Natural killer cell (primary cell): ENCODE measurements around the gene PTPRCAP. TPM values are rescaled to one million over a fixed set of nuclear protein-coding genes. Genes with fewer than 3 reads are reported as not detected.

ENCODE experiments used
- ATAC-seq, 3 donors: fragments of 150-1000 bp in 2 of 3; fragments of 200-7000 bp in 1 of 3; cut with Tn5 transposase; 1 replicate in 1 of 3; 2 replicates in 2 of 3; pipeline ENCODE4 v1.10.0; 2021; ENCODE audit warnings: mild to moderate bottlenecking in 2 of 3, moderate library complexity in 2 of 3
- DNase-seq, 2 donors: peaks; one replicate each; pipeline versions ENCODE4 v3.0.0 to v3.0.0-alpha.2; 2013 to 2021; ENCODE audit warnings: mixed read lengths in 1 of 2
- H3K27ac ChIP-seq: one replicate; pipeline ENCODE4 v1.5.1; 2013; ENCODE audit warnings: mild to moderate bottlenecking, low read length
- H3K27me3 ChIP-seq: one replicate; pipeline ENCODE4 v1.6.1; 2013; ENCODE audit warnings: low read length; ENCODE audit not compliant: control insufficient read depth, insufficient read depth
- H3K36me3 ChIP-seq: one replicate; pipeline ENCODE4 v1.6.1; 2013; ENCODE audit warnings: low read length; ENCODE audit not compliant: control insufficient read depth, insufficient read depth
- H3K4me1 ChIP-seq: one replicate; pipeline ENCODE4 v1.6.1; 2013; ENCODE audit warnings: low read length; ENCODE audit not compliant: control insufficient read depth, insufficient read depth
- H3K4me3 ChIP-seq: one replicate; pipeline ENCODE4 v1.5.1; 2013; ENCODE audit warnings: low read length
- H3K9me3 ChIP-seq: one replicate; pipeline ENCODE4 v1.6.1; 2013; ENCODE audit warnings: low read length; ENCODE audit not compliant: control insufficient read depth, insufficient read depth
- H3K27ac Mint-ChIP-seq, 2 donors: one replicate each; pipeline ENCODE4 v1.8.0; 2022; ENCODE audit warnings: mild to moderate bottlenecking in 2 of 2, mixed read lengths in 2 of 2, moderate library complexity in 1 of 2
- H3K27me3 Mint-ChIP-seq, 2 donors: one replicate each; pipeline ENCODE4 v1.8.0; 2022; ENCODE audit warnings: low read depth in 2 of 2, mixed read lengths in 2 of 2
- H3K36me3 Mint-ChIP-seq: one replicate; pipeline ENCODE4 v1.8.0; 2022; ENCODE audit warnings: mixed read lengths
- H3K4me1 Mint-ChIP-seq, 2 donors: one replicate each; pipeline ENCODE4 v1.8.0; 2022; ENCODE audit warnings: mixed read lengths in 2 of 2
- H3K4me3 Mint-ChIP-seq: one replicate; pipeline ENCODE4 v1.8.0; 2022; ENCODE audit warnings: mild to moderate bottlenecking, moderate library complexity, mixed read lengths
- H3K9me3 Mint-ChIP-seq, 2 donors: one replicate each; pipeline ENCODE4 v1.8.0; 2022; ENCODE audit warnings: mixed read lengths in 2 of 2
- CTCF ChIP-seq: fragments of 200-600 bp; IDR thresholded peaks from one replicate; pipeline ENCODE4 v1.8.0; 2022; ENCODE audit warnings: antibody characterized with exemption
- WGBS: methylation state at CpG from one replicate; pipeline ENCODE4 v1.1.7; 2013; ENCODE audit warnings: missing lambda C conversion rate; ENCODE audit not compliant: insufficient coverage; 5-methylcytosine and 5-hydroxymethylcytosine counted together
- intact Hi-C: fragments of 100-400 bp; cut with micrococcal nuclease; formaldehyde crosslinking; loops from one replicate; pipeline ENCODE4 v1.14.2; 2022
- total RNA-seq, 4 donors: library from RNA; stranded (reverse); fragments of 120-200 nt in 1 of 4; gene quantifications; one replicate each; pipeline versions ENCODE4 v1.2.3 to v1.2.4, GENCODE V29; 2013 to 2022

Gene PTPRCAP
- total RNA-seq, 3 donors from 2014 or later (not counting 1 experiment from before 2014, with no cell fraction given), result 240 to 301 (median 269) TPM

- H3K4me1 Mint-ChIP-seq, result peaks cover 0 to 5% of the 10 kb centered on the region in 2 donors
- peaks cover 10% of the 10 kb centered on the region for H3K4me1 ChIP-seq
- H3K36me3 ChIP-seq, result no peaks in the 10 kb centered on the region
- DNase-seq, result no peak
- H3K9me3 ChIP-seq, result no peaks in the 10 kb centered on the region
- intact Hi-C loops, result no loop called here
- peaks cover 0 to 3% of the 10 kb centered on the region in 2 donors for H3K27me3 Mint-ChIP-seq
- H3K27ac Mint-ChIP-seq, result no peak overlapping the region
- ATAC-seq, result no peak
- H3K36me3 Mint-ChIP-seq, result no peaks in the 10 kb centered on the region
- H3K27ac ChIP-seq, result no peak overlapping the region
- H3K4me3 ChIP-seq, result no peak overlapping the region
- H3K27me3 ChIP-seq, result no peaks in the 10 kb centered on the region
- TF ChIP-seq CTCF, result no peak
- H3K9me3 Mint-ChIP-seq, result no peaks in the 10 kb centered on the region
- H3K4me3 Mint-ChIP-seq, result no peak overlapping the region
- WGBS, result 96% methylated on average over 19 of the region's 19 CpGs
These were observed 20.8 kb upstream of the PTPRCAP start for GRCh38 chr11:67458266-67458665.

- WGBS, result 93% methylated on average over 12 of the region's 12 CpGs
- Histone ChIP-seq H3K27me3 (no peaks in the 10 kb centered on the region), H3K36me3 (no peaks in the 10 kb centered on the region), H3K27ac (no peak overlapping the region), H3K4me1 (peaks cover 10% of the 10 kb centered on the region), H3K4me3 (no peak overlapping the region), H3K9me3 (no peaks in the 10 kb centered on the region)
- no peak for ATAC-seq
- Mint-ChIP-seq H3K27me3 (peaks cover 0 to 3% of the 10 kb centered on the region in 2 donors), H3K9me3 (no peaks in the 10 kb centered on the region), H3K36me3 (no peaks in the 10 kb centered on the region), H3K4me1 (peaks cover 0 to 5% of the 10 kb centered on the region in 2 donors), H3K4me3 (no peak overlapping the region), H3K27ac (no peak overlapping the region)
- DNase-seq, result no peak
- no peak for TF ChIP-seq CTCF
- intact Hi-C loops, result no loop called here
These were observed 20.0 kb upstream of the PTPRCAP start for GRCh38 chr11:67457453-67457852.

- DNase-seq, result no peak
- peaks cover 0 to 10% of the 10 kb centered on the region in 2 donors for H3K4me1 Mint-ChIP-seq
- Histone ChIP-seq H3K27ac (no peak overlapping the region), H3K4me3 (no peak overlapping the region), H3K36me3 (no peaks in the 10 kb centered on the region), H3K4me1 (peaks cover 14% of the 10 kb centered on the region), H3K27me3 (no peaks in the 10 kb centered on the region), H3K9me3 (no peaks in the 10 kb centered on the region)
- H3K27ac Mint-ChIP-seq, result no peak overlapping the region
- WGBS, result 94% methylated on average over 25 of the region's 25 CpGs
- intact Hi-C loops, result no loop called here
- peaks cover 0 to 9% of the 10 kb centered on the region in 2 donors for H3K27me3 Mint-ChIP-seq
- H3K9me3 Mint-ChIP-seq, result no peaks in the 10 kb centered on the region
- H3K4me3 Mint-ChIP-seq, result no peak overlapping the region
- TF ChIP-seq CTCF, result no peak
- no peak for ATAC-seq
- H3K36me3 Mint-ChIP-seq, result no peaks in the 10 kb centered on the region
These were observed 18.7 kb upstream of the PTPRCAP start for GRCh38 chr11:67456068-67456705.

GRCh38 chr11:67455054-67455453, 17.6 kb upstream of the PTPRCAP start, which contains the start of gene CABP4:
Gene CABP4 (plus strand): TSS chr11:67455354. CDS start chr11:67455424, 70 bp downstream.
- no peak for DNase-seq
- Histone ChIP-seq H3K27ac (no peak within 1 kb of the TSS), H3K27me3 (no peaks in the 10 kb centered on the region), H3K4me1 (peaks cover 25% of the 10 kb centered on the region), H3K4me3 (no peak within 1 kb of the TSS), H3K36me3 (no peaks in the 10 kb centered on the region), H3K9me3 (no peaks in the 10 kb centered on the region)
- Mint-ChIP-seq H3K36me3 (no peaks in the 10 kb centered on the region), H3K4me3 (no peak within 1 kb of the TSS), H3K27me3 (peaks cover 0 to 9% of the 10 kb centered on the region in 2 donors), H3K27ac (no peak within 1 kb of the TSS), H3K9me3 (no peaks in the 10 kb centered on the region), H3K4me1 (peaks cover 0 to 12% of the 10 kb centered on the region in 2 donors)
- no peak for ATAC-seq
- TF ChIP-seq CTCF, result no peak
- intact Hi-C loops, result no loop called here
- 90% methylated on average over 3 of the region's 3 CpGs for WGBS
